ENCODE measurements around the gene MBD1. TPM values are rescaled to one million over a fixed set of nuclear protein-coding genes. Genes with fewer than 3 reads are reported as not detected.

Gene MBD1
- total RNA-seq, 1 experiment from 2014 or later = 53.4 TPM

- TF ChIP-seq PRRX2 (CRISPR knock-in tag; IDR thresholded peaks at IDR 0.05) = no peak
- no peak for TF ChIP-seq USF1 (CRISPR knock-in tag; IDR thresholded peaks at IDR 0.05)
- no peak for TF ChIP-seq ZNF671 (CRISPR knock-in tag; IDR thresholded peaks at IDR 0.05)
- no peak for TF ChIP-seq JAZF1 (CRISPR knock-in tag; IDR thresholded peaks at IDR 0.05)
- no peak for TF ChIP-seq FOXK1 (CRISPR knock-in tag; IDR thresholded peaks at IDR 0.05)
- no peak for TF ChIP-seq TEAD4 (CRISPR knock-in tag; IDR thresholded peaks at IDR 0.05)
- TF ChIP-seq ERG (CRISPR knock-in tag; IDR thresholded peaks at IDR 0.05) = no peak
- TF ChIP-seq CTCF (IDR thresholded peaks at IDR 0.05) = no peak
- TF ChIP-seq STAT6 (CRISPR knock-in tag; conservative IDR thresholded peaks at IDR 0.05; ENCODE audit: low read depth) = no peak
- TF ChIP-seq ZNF263 (CRISPR knock-in tag; IDR thresholded peaks at IDR 0.05; ENCODE audit: low read depth) = no peak
- no peak for TF ChIP-seq GTF2I (CRISPR knock-in tag; conservative IDR thresholded peaks at IDR 0.05)
- no peak for TF ChIP-seq OVOL2 (CRISPR knock-in tag; IDR thresholded peaks at IDR 0.05; ENCODE audit: borderline replicate concordance)
- no peak for TF ChIP-seq NR1H2 (CRISPR knock-in tag; IDR thresholded peaks at IDR 0.05)
- TF ChIP-seq JUN (CRISPR knock-in tag; IDR thresholded peaks at IDR 0.05) = no peak
- TF ChIP-seq NFYB (CRISPR knock-in tag; conservative IDR thresholded peaks at IDR 0.05; ENCODE audit: low read depth) = no peak
- no peak for TF ChIP-seq CDX4 (CRISPR knock-in tag; IDR thresholded peaks at IDR 0.05; ENCODE audit: borderline replicate concordance)
- TF ChIP-seq FOXP4 (CRISPR knock-in tag; IDR thresholded peaks at IDR 0.05) = no peak
- no peak for TF ChIP-seq ESRRA (CRISPR knock-in tag; IDR thresholded peaks at IDR 0.05; ENCODE audit: borderline replicate concordance)
- TF ChIP-seq ATF1 (CRISPR knock-in tag; IDR thresholded peaks at IDR 0.05) = no peak
- TF ChIP-seq IRF2 (CRISPR knock-in tag; IDR thresholded peaks at IDR 0.05; ENCODE audit: borderline replicate concordance, low read depth) = no peak
- ATAC-seq (no peak), DNase-seq (ENCODE audit: low spot score) (no peak)
- Mint-ChIP-seq H3K9me3 (no peaks in the 10 kb centered on the region), H3K27ac (no peak overlapping the region), H3K4me1 (peaks cover under 1% of the 10 kb centered on the region; the same call in 1 of the 2 replicates), H3K4me3 (no peak overlapping the region), H3K27me3 (ENCODE audit: low read depth) (no peaks in the 10 kb centered on the region), H3K36me3 (peaks cover 54% of the 10 kb centered on the region)
- CTCF ChIA-PET = interaction anchor here (1.2 kb wide), 1 partner anchor 82 kb away, joined by 3 read pairs; no protein-coding TSS in a partner anchor
- POLR2A ChIA-PET = no interaction called here
Observed at GRCh38 chr18:50274941-50275340, 6.4 kb downstream of the MBD1 start.

All from WTC11 (cell line).